ENCODE measurements around the gene SH3GLB2. TPM values are rescaled to one million over a fixed set of nuclear protein-coding genes. Genes with fewer than 3 reads are reported as not detected.

The SH3GLB2 gene
- total and polyA plus RNA-seq, 2 donors (not counting 1 experiment from before 2014, with no cell fraction given), result 27.3 to 42.3 TPM

- H3K4me3 ChIP-seq (replicated peaks in 1 of 4; ENCODE audit: control extremely low read depth in 1 of 4, insufficient read depth in 1 of 4, low read depth in 3 of 4, low read length in 4 of 4), result no peak overlapping the region
- DNase-seq (ENCODE audit: low read depth in 2 of 2), result no peak
- H3K4me2 ChIP-seq (ENCODE audit: extremely low read depth, insufficient read depth, low read length), result no peak overlapping the region
- H3K36me3 ChIP-seq (ENCODE audit: control insufficient read depth, insufficient read depth, low read length), result no peaks in the 10 kb centered on the region
- no peak overlapping the region for H3K9ac ChIP-seq (ENCODE audit: insufficient read depth, low read length)
- H4K20me1 ChIP-seq (ENCODE audit: control insufficient read depth, extremely low read depth, insufficient read depth, low read length), result no peaks in the 10 kb centered on the region
- no peaks in the 10 kb centered on the region for H3K27me3 ChIP-seq (ENCODE audit: control insufficient read depth, insufficient read depth, low read length)
- peaks cover 7% of the 10 kb centered on the region for H3K79me2 ChIP-seq (ENCODE audit: control insufficient read depth, insufficient read depth, low read length)
- TF ChIP-seq CTCF (conservative IDR thresholded peaks at IDR 0.05 in 1 of 2, IDR thresholded peaks at IDR 0.05 in 1 of 2; ENCODE audit: low read depth in 1 of 2, low read length in 2 of 2), result no peak
- no peak for TF ChIP-seq EZH2 (IDR thresholded peaks at IDR 0.05; ENCODE audit: low read length, missing control alignments)
- H3K9me3 ChIP-seq (ENCODE audit: control insufficient read depth, insufficient read depth, low read depth, low read length), result no peaks in the 10 kb centered on the region
- H3K4me1 ChIP-seq (ENCODE audit: control insufficient read depth, extremely low read depth, insufficient read depth, low read length), result peaks cover 4% of the 10 kb centered on the region
- H3K27ac ChIP-seq (ENCODE audit: insufficient read depth, low read length), result no peak overlapping the region
- H2AFZ ChIP-seq (ENCODE audit: low read length), result no peak overlapping the region
These were observed 4.5 kb upstream of the SH3GLB2 start for GRCh38 chr9:129032541-129033159.

GRCh38 chr9:129031514-129031913 lies 3.4 kb upstream of the SH3GLB2 start:
- no peak overlapping the region for H2AFZ ChIP-seq (ENCODE audit: low read length)
- H3K9me3 ChIP-seq (ENCODE audit: control insufficient read depth, insufficient read depth, low read depth, low read length), result no peaks in the 10 kb centered on the region
- no peaks in the 10 kb centered on the region for H4K20me1 ChIP-seq (ENCODE audit: control insufficient read depth, extremely low read depth, insufficient read depth, low read length)
- no peak overlapping the region for H3K4me3 ChIP-seq (replicated peaks in 1 of 4; ENCODE audit: control extremely low read depth in 1 of 4, insufficient read depth in 1 of 4, low read depth in 3 of 4, low read length in 4 of 4)
- no peaks in the 10 kb centered on the region for H3K27me3 ChIP-seq (ENCODE audit: control insufficient read depth, insufficient read depth, low read length)
- H3K36me3 ChIP-seq (ENCODE audit: control insufficient read depth, insufficient read depth, low read length), result no peaks in the 10 kb centered on the region
- H3K9ac ChIP-seq (ENCODE audit: insufficient read depth, low read length), result no peak overlapping the region
- H3K4me1 ChIP-seq (ENCODE audit: control insufficient read depth, extremely low read depth, insufficient read depth, low read length), result peaks cover 4% of the 10 kb centered on the region
- H3K27ac ChIP-seq (ENCODE audit: insufficient read depth, low read length), result no peak overlapping the region
- H3K79me2 ChIP-seq (ENCODE audit: control insufficient read depth, insufficient read depth, low read length), result peaks cover 9% of the 10 kb centered on the region
- no peak for DNase-seq (ENCODE audit: low read depth in 2 of 2)
- no peak overlapping the region for H3K4me2 ChIP-seq (ENCODE audit: extremely low read depth, insufficient read depth, low read length)
- no peak for TF ChIP-seq EZH2 (IDR thresholded peaks at IDR 0.05; ENCODE audit: low read length, missing control alignments)
- TF ChIP-seq CTCF (conservative IDR thresholded peaks at IDR 0.05 in 1 of 2, IDR thresholded peaks at IDR 0.05 in 1 of 2; ENCODE audit: low read depth in 1 of 2, low read length in 2 of 2), result no peak

GRCh38 chr9:129030191-129030590 lies 2.1 kb upstream of the SH3GLB2 start:
- no peak overlapping the region for H3K27ac ChIP-seq (ENCODE audit: insufficient read depth, low read length)
- TF ChIP-seq EZH2 (IDR thresholded peaks at IDR 0.05; ENCODE audit: low read length, missing control alignments) (no peak), CTCF (conservative IDR thresholded peaks at IDR 0.05 in 1 of 2, IDR thresholded peaks at IDR 0.05 in 1 of 2; ENCODE audit: low read depth in 1 of 2, low read length in 2 of 2) (no peak)
- H3K4me1 ChIP-seq (ENCODE audit: control insufficient read depth, extremely low read depth, insufficient read depth, low read length), result peaks cover 4% of the 10 kb centered on the region
- no peaks in the 10 kb centered on the region for H3K36me3 ChIP-seq (ENCODE audit: control insufficient read depth, insufficient read depth, low read length)
- no peaks in the 10 kb centered on the region for H3K27me3 ChIP-seq (ENCODE audit: control insufficient read depth, insufficient read depth, low read length)
- no peaks in the 10 kb centered on the region for H3K9me3 ChIP-seq (ENCODE audit: control insufficient read depth, insufficient read depth, low read depth, low read length)
- DNase-seq (ENCODE audit: low read depth in 2 of 2), result no peak
- H3K4me2 ChIP-seq (ENCODE audit: extremely low read depth, insufficient read depth, low read length), result no peak overlapping the region
- no peaks in the 10 kb centered on the region for H4K20me1 ChIP-seq (ENCODE audit: control insufficient read depth, extremely low read depth, insufficient read depth, low read length)
- H2AFZ ChIP-seq (ENCODE audit: low read length), result no peak overlapping the region
- no peak overlapping the region for H3K4me3 ChIP-seq (replicated peaks in 1 of 4; ENCODE audit: control extremely low read depth in 1 of 4, insufficient read depth in 1 of 4, low read depth in 3 of 4, low read length in 4 of 4)
- H3K79me2 ChIP-seq (ENCODE audit: control insufficient read depth, insufficient read depth, low read length), result peaks cover 11% of the 10 kb centered on the region
- H3K9ac ChIP-seq (ENCODE audit: insufficient read depth, low read length), result no peak overlapping the region
